Pancreas (tissue), 10 donors: Measurements from ENCODE around the gene ALOX12. TPM values are rescaled to one million over a fixed set of nuclear protein-coding genes. Genes with fewer than 3 reads are reported as not detected.
A peak's percentile ranks its signal among the peaks of the same experiment; 100 is the strongest.

Experiments used
- ATAC-seq, 4 donors: fragments of 200-7000 bp; cut with Tn5 transposase; one replicate each; pipeline versions ENCODE4 v1.8.0 to v1.9.1; 2020; ENCODE audit warnings: mild to moderate bottlenecking in 4 of 4, moderate library complexity in 4 of 4
- DNase-seq, 6 donors: peaks; one replicate each; pipeline ENCODE4 v3.0.0-alpha.2; 2020
- FAIRE-seq: peaks from 2 replicates; lab custom pipeline; 2012; peaks lifted over from hg19 to GRCh38; lab: Jason Lieb, UNC
- H3K27ac ChIP-seq, 4 donors: fragments of 200-600 bp; sonication (generic); 1 replicate in 3 of 4; 2 replicates in 1 of 4; pipeline versions ENCODE4 v1.5.0 to v1.8.0; 2020
- H3K27me3 ChIP-seq, 4 donors: fragments of 200-600 bp; one replicate each; pipeline ENCODE4 v1.8.0; 2021
- H3K36me3 ChIP-seq, 3 donors: fragments of 200-600 bp; sonication (generic) in 1 of 3; one replicate each; pipeline versions ENCODE4 v1.5.0 to v1.8.0; 2020 to 2021
- H3K4me1 ChIP-seq, 3 donors: fragments of 200-600 bp; one replicate each; pipeline ENCODE4 v1.8.0; 2021
- H3K4me3 ChIP-seq, 4 donors: fragments of 200-600 bp; sonication (generic) in 2 of 4; one replicate each; pipeline versions ENCODE4 v1.5.0 to v1.8.0; 2020 to 2021
- H3K9me3 ChIP-seq, 4 donors: fragments of 200-600 bp; one replicate each; pipeline ENCODE4 v1.8.0; 2021
- WGBS, 2 donors: extraction: QIAGEN DNeasy Blood & Tissue Kit; methylation state at CpG; one replicate each; pipeline ENCODE4 v1.1.7; 2013; 5-methylcytosine and 5-hydroxymethylcytosine counted together
- intact Hi-C, 3 donors: fragments of 100-400 bp; cut with DNase I; formaldehyde crosslinking; loops; one replicate each; pipeline versions ENCODE4 v1.11.1 to v1.14.2; 2022
- polyA plus RNA-seq, 2 donors: library from polyadenylated mRNA; stranded (reverse); fragments of 200-250 nt; gene quantifications; one replicate each; pipeline ENCODE4 v1.2.3, GENCODE V29; 2013
- total RNA-seq, 6 donors: library from RNA; stranded (reverse); fragmentation: NEBNext Ultra II Directional in 4 of 6; extraction: Animal tissue kit (Norgen Biotek cat#: 25700) in 4 of 6; gene quantifications; one replicate each; pipeline versions ENCODE4 v1.2.1 to v1.2.4, GENCODE V29; 2021 to 2023
- TF ChIP-seq, protein P1 (sequence below), 4 donors: fragments of 200-600 bp; sonication (generic) in 3 of 4; IDR thresholded peaks; one replicate each; pipeline versions ENCODE4 v1.5.0 to v1.8.0; 2021; ENCODE audit warnings: antibody characterized with exemption in 4 of 4
- donor health status: healthy with polysubstance abuse.
- donor health status: DM: no; HTN: no; CAD: no; lungs with moderate emphysema.
- donor health status: DM: no; HTN: no; CAD: no.
- donor health status: control.
- donor health status: control.
- donor health status: Bipolar disorder and iron deficiency.
- donor health status: DM: yes; HTN: yes; CAD: no.
- donor health status: DM: no; HTN: no; CAD: no.
- donor health status: DM: no; HTN: no; CAD: no.
- donor health status: DM: yes; HTN: yes; CAD: no.

Gene ALOX12
- total and polyA plus RNA-seq, 8 donors = not detected

GRCh38 chr17:7017827-7018200, 22.0 kb downstream of the ALOX12 start:
- ATAC-seq = no peak
- FAIRE-seq = no peak
- no peaks in the 10 kb centered on the region for H3K27me3 ChIP-seq
- no peaks in the 10 kb centered on the region for H3K9me3 ChIP-seq
- TF ChIP-seq, protein P1, sequence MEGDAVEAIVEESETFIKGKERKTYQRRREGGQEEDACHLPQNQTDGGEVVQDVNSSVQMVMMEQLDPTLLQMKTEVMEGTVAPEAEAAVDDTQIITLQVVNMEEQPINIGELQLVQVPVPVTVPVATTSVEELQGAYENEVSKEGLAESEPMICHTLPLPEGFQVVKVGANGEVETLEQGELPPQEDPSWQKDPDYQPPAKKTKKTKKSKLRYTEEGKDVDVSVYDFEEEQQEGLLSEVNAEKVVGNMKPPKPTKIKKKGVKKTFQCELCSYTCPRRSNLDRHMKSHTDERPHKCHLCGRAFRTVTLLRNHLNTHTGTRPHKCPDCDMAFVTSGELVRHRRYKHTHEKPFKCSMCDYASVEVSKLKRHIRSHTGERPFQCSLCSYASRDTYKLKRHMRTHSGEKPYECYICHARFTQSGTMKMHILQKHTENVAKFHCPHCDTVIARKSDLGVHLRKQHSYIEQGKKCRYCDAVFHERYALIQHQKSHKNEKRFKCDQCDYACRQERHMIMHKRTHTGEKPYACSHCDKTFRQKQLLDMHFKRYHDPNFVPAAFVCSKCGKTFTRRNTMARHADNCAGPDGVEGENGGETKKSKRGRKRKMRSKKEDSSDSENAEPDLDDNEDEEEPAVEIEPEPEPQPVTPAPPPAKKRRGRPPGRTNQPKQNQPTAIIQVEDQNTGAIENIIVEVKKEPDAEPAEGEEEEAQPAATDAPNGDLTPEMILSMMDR (IDR thresholded peaks at IDR 0.05) = no peak
- peak overlapping the region in 1 of 4 donors; percentile 52 for H3K4me3 ChIP-seq
- peak overlapping the region in 1 of 4 donors; percentile 70 for H3K27ac ChIP-seq
- DNase-seq = peak in 1 of 6 donors; percentile 22
- intact Hi-C loops = no loop called here
- H3K36me3 ChIP-seq = no peaks in the 10 kb centered on the region
- H3K4me1 ChIP-seq = peaks cover 0 to 12% (median 0%) of the 10 kb centered on the region in 3 donors
- WGBS, 2 donors = 81 to 83% methylated on average over 12 of the region's 12 CpGs

DNA sequence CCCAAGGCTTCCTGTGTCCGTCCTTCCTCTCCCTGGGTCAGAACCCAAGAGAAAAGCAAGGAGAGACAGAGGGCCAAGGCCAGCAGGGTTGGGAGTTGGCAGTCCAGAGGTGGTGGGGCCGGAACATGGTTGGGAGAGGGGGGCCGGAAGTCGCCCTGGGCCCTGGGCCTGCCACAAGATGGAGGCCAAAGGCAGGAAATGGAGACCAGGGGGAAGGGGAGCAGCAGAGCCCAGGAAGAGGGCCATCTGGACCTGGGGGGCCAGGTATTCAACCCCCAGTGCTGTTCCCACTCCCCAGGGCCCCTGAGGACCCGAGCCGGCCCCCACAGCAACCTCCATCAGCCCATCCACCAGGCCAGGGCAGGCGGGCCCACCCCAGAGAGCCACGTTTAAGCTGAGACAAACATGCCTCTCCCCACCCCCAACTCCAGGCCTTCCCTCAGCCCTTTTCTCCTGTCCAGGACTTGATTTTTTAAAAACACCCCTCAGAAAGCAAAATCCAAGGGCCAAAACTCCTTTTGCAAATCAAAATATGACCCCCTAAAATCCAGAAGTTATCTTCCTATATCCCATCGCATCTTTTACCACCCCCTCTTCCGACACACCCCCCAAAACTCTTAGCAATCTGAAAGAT, 22.6 kb downstream of the ALOX12 start:
- DNase-seq = peak in 2 of 6 donors; percentile 47 to 78

GRCh38 chr17:7019367-7019766, 23.5 kb downstream of the ALOX12 start:
- Histone ChIP-seq H3K27ac (peak overlapping the region; percentile 35 to 70 (median 60)), H3K4me1 (peaks cover 0 to 15% (median 0%) of the 10 kb centered on the region in 3 donors), H3K36me3 (no peaks in the 10 kb centered on the region), H3K4me3 (peak overlapping the region in 3 of 4 donors; percentile 25 to 54 (median 52)), H3K9me3 (no peaks in the 10 kb centered on the region), H3K27me3 (no peaks in the 10 kb centered on the region)
- FAIRE-seq (no peak), DNase-seq (peak in 1 of 6 donors; percentile 47), ATAC-seq (no peak)
- TF ChIP-seq, protein P1 (IDR thresholded peaks at IDR 0.05) = no peak
- 36% methylated on average over 10 of the region's 10 CpGs for WGBS, 2 donors
- intact Hi-C loops = no loop called here

More for the DNA sequence above, 22.6 kb downstream of the ALOX12 start:
- peaks cover 0 to 15% (median 0%) of the 10 kb centered on the region in 3 donors for H3K4me1 ChIP-seq
- H3K27ac ChIP-seq = peak overlapping the region in 1 of 4 donors; percentile 70
- no peaks in the 10 kb centered on the region for H3K27me3 ChIP-seq
- ATAC-seq = no peak
- no peaks in the 10 kb centered on the region for H3K36me3 ChIP-seq
- intact Hi-C loops = no loop called here
- 77 to 85% methylated on average over 8 to 10 of the region's 10 CpGs for WGBS, 2 donors
- no peaks in the 10 kb centered on the region for H3K9me3 ChIP-seq
- H3K4me3 ChIP-seq = peak overlapping the region in 2 of 4 donors; percentile 52 to 54
- TF ChIP-seq, protein P1 (IDR thresholded peaks at IDR 0.05) = no peak
- no peak for FAIRE-seq

- peak in 3 of 6 donors; percentile 68 to 78 (median 70) for DNase-seq
- peak; percentile 1 to 33 (median 14) for ATAC-seq
- Histone ChIP-seq H3K27ac (peak overlapping the region; percentile 35 to 70 (median 60)), H3K27me3 (no peaks in the 10 kb centered on the region), H3K9me3 (no peaks in the 10 kb centered on the region), H3K4me1 (peaks cover 0 to 15% (median 0%) of the 10 kb centered on the region in 3 donors), H3K4me3 (peak overlapping the region in 3 of 4 donors; percentile 25 to 54 (median 52)), H3K36me3 (no peaks in the 10 kb centered on the region)
- TF ChIP-seq, protein P1 (IDR thresholded peaks at IDR 0.05) = no peak
- no peak for FAIRE-seq
- intact Hi-C loops = no loop called here
- 9 to 14% methylated on average over 9 to 16 of the region's 16 CpGs for WGBS, 2 donors
These were observed 24.1 kb downstream of the ALOX12 start for GRCh38 chr17:7019839-7020519.
